ENCODE results near the gene LNX1. TPM values are rescaled to one million over a fixed set of nuclear protein-coding genes. Genes with fewer than 3 reads are reported as not detected.
A peak's percentile ranks its signal among the peaks of the same experiment; 100 is the strongest.

LNX1 gene
- total RNA-seq, 1 donor from 2014 or later = 3.3 TPM

DNA sequence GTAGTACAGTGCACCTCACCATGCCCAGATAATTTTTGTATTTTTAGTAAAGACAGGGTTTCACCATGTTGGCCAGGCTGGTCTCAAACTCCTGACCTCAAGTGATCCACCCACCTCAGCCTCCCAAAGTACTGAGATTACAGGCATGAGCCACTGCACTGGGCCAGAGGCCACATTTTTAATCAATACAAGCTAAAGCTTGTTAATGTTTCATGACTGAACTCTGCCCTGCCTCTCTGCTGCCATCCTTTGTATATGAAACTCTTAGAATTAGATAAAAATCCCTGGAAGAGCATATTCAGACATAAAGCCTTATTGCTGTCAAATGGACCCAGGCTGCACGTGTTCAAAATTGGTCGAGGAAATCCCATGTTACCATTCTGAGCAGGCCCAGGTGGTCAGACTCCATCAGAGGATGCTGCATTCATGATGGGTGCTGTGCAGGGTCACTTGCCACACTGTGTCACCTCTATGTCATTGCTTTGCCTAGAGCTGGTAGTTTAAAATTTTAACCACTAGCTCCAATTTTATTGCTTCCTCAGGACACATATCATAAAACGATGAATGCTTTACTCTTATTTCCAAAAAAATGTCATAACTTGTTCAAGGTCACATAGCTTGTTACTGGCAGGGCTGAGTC is 45.2 kb downstream of the LNX1 start:
- TF ChIP-seq, protein P1, sequence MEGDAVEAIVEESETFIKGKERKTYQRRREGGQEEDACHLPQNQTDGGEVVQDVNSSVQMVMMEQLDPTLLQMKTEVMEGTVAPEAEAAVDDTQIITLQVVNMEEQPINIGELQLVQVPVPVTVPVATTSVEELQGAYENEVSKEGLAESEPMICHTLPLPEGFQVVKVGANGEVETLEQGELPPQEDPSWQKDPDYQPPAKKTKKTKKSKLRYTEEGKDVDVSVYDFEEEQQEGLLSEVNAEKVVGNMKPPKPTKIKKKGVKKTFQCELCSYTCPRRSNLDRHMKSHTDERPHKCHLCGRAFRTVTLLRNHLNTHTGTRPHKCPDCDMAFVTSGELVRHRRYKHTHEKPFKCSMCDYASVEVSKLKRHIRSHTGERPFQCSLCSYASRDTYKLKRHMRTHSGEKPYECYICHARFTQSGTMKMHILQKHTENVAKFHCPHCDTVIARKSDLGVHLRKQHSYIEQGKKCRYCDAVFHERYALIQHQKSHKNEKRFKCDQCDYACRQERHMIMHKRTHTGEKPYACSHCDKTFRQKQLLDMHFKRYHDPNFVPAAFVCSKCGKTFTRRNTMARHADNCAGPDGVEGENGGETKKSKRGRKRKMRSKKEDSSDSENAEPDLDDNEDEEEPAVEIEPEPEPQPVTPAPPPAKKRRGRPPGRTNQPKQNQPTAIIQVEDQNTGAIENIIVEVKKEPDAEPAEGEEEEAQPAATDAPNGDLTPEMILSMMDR (conservative IDR thresholded peaks at IDR 0.05; ENCODE audit: low read depth, low read length) = no peak
- no peak for DNase-seq (ENCODE audit: low read depth)
- H3K4me3 ChIP-seq (ENCODE audit: low read depth, low read length) = no peak overlapping the region

- TF ChIP-seq, protein P1 (conservative IDR thresholded peaks at IDR 0.05; ENCODE audit: low read depth, low read length) = no peak
- H3K4me3 ChIP-seq (ENCODE audit: low read depth, low read length) = no peak overlapping the region
- DNase-seq (ENCODE audit: low read depth) = no peak
Measured at GRCh38 chr4:53545273-53545672, 46.0 kb downstream of the LNX1 start.

- no peak for DNase-seq (ENCODE audit: low read depth)
- H3K4me3 ChIP-seq (ENCODE audit: low read depth, low read length) = no peak overlapping the region
- TF ChIP-seq, protein P1 (conservative IDR thresholded peaks at IDR 0.05; ENCODE audit: low read depth, low read length) = no peak
Measured at GRCh38 chr4:53543561-53543960, 47.7 kb downstream of the LNX1 start.

GRCh38 chr4:53541577-53542206 is 49.6 kb downstream of the LNX1 start:
- peak; percentile 57 for DNase-seq (ENCODE audit: low read depth)
- TF ChIP-seq, protein P1 (conservative IDR thresholded peaks at IDR 0.05; ENCODE audit: low read depth, low read length) = no peak
- no peak overlapping the region for H3K4me3 ChIP-seq (ENCODE audit: low read depth, low read length)

GRCh38 chr4:53538756-53539155 is 52.5 kb downstream of the LNX1 start:
- TF ChIP-seq, protein P1 (conservative IDR thresholded peaks at IDR 0.05; ENCODE audit: low read depth, low read length) = no peak

GRCh38 chr4:53537606-53538005 is 53.7 kb downstream of the LNX1 start:
- no peak for DNase-seq (ENCODE audit: low read depth)
- TF ChIP-seq, protein P1 (conservative IDR thresholded peaks at IDR 0.05; ENCODE audit: low read depth, low read length) = no peak
- no peak overlapping the region for H3K4me3 ChIP-seq (ENCODE audit: low read depth, low read length)

More at GRCh38 chr4:53538756-53539155, 52.5 kb downstream of the LNX1 start:
- no peak overlapping the region for H3K4me3 ChIP-seq (ENCODE audit: low read depth, low read length)
- no peak for DNase-seq (ENCODE audit: low read depth)

- DNase-seq (ENCODE audit: low read depth) = no peak
- no peak overlapping the region for H3K4me3 ChIP-seq (ENCODE audit: low read depth, low read length)
- TF ChIP-seq, protein P1 (conservative IDR thresholded peaks at IDR 0.05; ENCODE audit: low read depth, low read length) = no peak
Measured at GRCh38 chr4:53536328-53536727, 55.0 kb downstream of the LNX1 start.
